ENCODE results near the gene GBX1. TPM values are rescaled to one million over a fixed set of nuclear protein-coding genes. Genes with fewer than 3 reads are reported as not detected.
A peak's percentile ranks its signal among the peaks of the same experiment; 100 is the strongest.

Gene GBX1
- polyA plus RNA-seq, 2 of the 4 experiments (the other 2 are of a cell fraction) = not detected

- H3K4me3 ChIP-seq = no peak overlapping the region
- H3K4me1 ChIP-seq = no peaks in the 10 kb centered on the region
- 79% methylated on average over 20 of the region's 22 CpGs for WGBS (ENCODE audit: missing lambda C conversion rate)
- CTCF ChIA-PET = interaction anchor here (0.7 to 3.2 kb wide), 14 partner anchors 9 to 38 kb away, joined by 3 to 11 read pairs (median 6); partner anchors contain the start of gene GBX1
- POLR2A ChIA-PET = no interaction called here
- no peak for FAIRE-seq
- H3K9me3 ChIP-seq = no peaks in the 10 kb centered on the region
- H3K27ac ChIP-seq = no peak overlapping the region
- ATAC-seq = peak in 1 of 2 experiments; percentile 8; a peak in 2 of 6 replicates
- no peak for DNase-seq (ENCODE audit: low read depth in 1 of 2, low spot score in 1 of 2)
- TF ChIP-seq ZNF302 (CRISPR knock-in tag; IDR thresholded peaks at IDR 0.05) = no peak
- no peak overlapping the region for H3K4me2 ChIP-seq
These were observed 18.9 kb downstream of the GBX1 start for GRCh38 chr7:151148319-151149259.

GRCh38 chr7:151146761-151147160, 20.7 kb downstream of the GBX1 start:
- WGBS (ENCODE audit: missing lambda C conversion rate) = 88% methylated on average over 3 of the region's 3 CpGs
- CTCF ChIA-PET = interaction anchor here (1.3 to 6.8 kb wide), 7 partner anchors 17 to 35 kb away, joined by 4 to 40 read pairs (median 9); partner anchors contain the start of gene GBX1
- FAIRE-seq = no peak

More at GRCh38 chr7:151146761-151147160, 20.7 kb downstream of the GBX1 start:
- H3K4me3 ChIP-seq = no peak overlapping the region
- no peak for TF ChIP-seq ZSCAN20 (CRISPR knock-in tag; IDR thresholded peaks at IDR 0.05)
- no peak for TF ChIP-seq MYC (IDR thresholded peaks at IDR 0.05; ENCODE audit: borderline replicate concordance, low read length)
- no peak for TF ChIP-seq USF2 (IDR thresholded peaks at IDR 0.05)
- TF ChIP-seq KDM5A (IDR thresholded peaks at IDR 0.05) = no peak
- no peak for TF ChIP-seq POLR2AphosphoS2 (conservative IDR thresholded peaks at IDR 0.05; ENCODE audit: low read length)
- no peak for TF ChIP-seq GATA3 (IDR thresholded peaks at IDR 0.05; ENCODE audit: borderline replicate concordance)
- no peak for TF ChIP-seq EHMT2 (IDR thresholded peaks at IDR 0.05; ENCODE audit: low read depth)
- no peak for TF ChIP-seq REST (IDR thresholded peaks at IDR 0.05)
- TF ChIP-seq CTCF (IDR thresholded peaks at IDR 0.05) = no peak
- TF ChIP-seq EP300 (IDR thresholded peaks at IDR 0.05) = no peak
- TF ChIP-seq JUNB (IDR thresholded peaks at IDR 0.05) = no peak
- no peak for TF ChIP-seq HEYL (CRISPR knock-in tag; IDR thresholded peaks at IDR 0.05)
- no peak for TF ChIP-seq TP53 (CRISPR knock-in tag; IDR thresholded peaks at IDR 0.05)
- TF ChIP-seq RAD21 (conservative IDR thresholded peaks at IDR 0.05 in 1 of 2, IDR thresholded peaks at IDR 0.05 in 1 of 2) = no peak
- ATAC-seq (no peak), DNase-seq (ENCODE audit: low read depth in 1 of 2, low spot score in 1 of 2) (no peak)
- no peak overlapping the region for H3K27ac ChIP-seq
- no peak overlapping the region for H3K4me2 ChIP-seq
- POLR2A ChIA-PET = no interaction called here
- no peaks in the 10 kb centered on the region for H3K9me3 ChIP-seq
- no peaks in the 10 kb centered on the region for H3K4me1 ChIP-seq
